ENCODE measurements around the gene NCK2. TPM values are rescaled to one million over a fixed set of nuclear protein-coding genes. Genes with fewer than 3 reads are reported as not detected.
A peak's percentile ranks its signal among the peaks of the same experiment; 100 is the strongest.

NCK2 gene
- total RNA-seq, 3 donors from 2014 or later: 52.2 to 66.4 (median 57.6) TPM

- Histone ChIP-seq H3K36me3 (ENCODE audit: low read depth) (no peaks in the 10 kb centered on the region), H3K4me3 (no peak overlapping the region), H3K9me3 (no peaks in the 10 kb centered on the region), H3K4me1 (ENCODE audit: low read depth) (no peaks in the 10 kb centered on the region)
- no peak for ATAC-seq
- DNase-seq: no peak
- no peak for TF ChIP-seq CTCF (IDR thresholded peaks at IDR 0.05)
- intact Hi-C loops (cut with DNase I, micrococcal nuclease): no loop called here
These were observed 8.6 kb upstream of the NCK2 start for GRCh38 chr2:105736145-105736544.

GRCh38 chr2:105737980-105738657 is 6.6 kb upstream of the NCK2 start:
- no peaks in the 10 kb centered on the region for H3K4me1 ChIP-seq (ENCODE audit: low read depth)
- H3K36me3 ChIP-seq (ENCODE audit: low read depth): no peaks in the 10 kb centered on the region
- intact Hi-C loops (cut with DNase I, micrococcal nuclease): no loop called here
- no peak for DNase-seq
- peak; percentile 63 for ATAC-seq
- H3K4me3 ChIP-seq: no peak overlapping the region
- no peaks in the 10 kb centered on the region for H3K9me3 ChIP-seq
- TF ChIP-seq CTCF (IDR thresholded peaks at IDR 0.05): no peak

- intact Hi-C loops (cut with DNase I, micrococcal nuclease): no loop called here
- no peaks in the 10 kb centered on the region for H3K36me3 ChIP-seq (ENCODE audit: low read depth)
- DNase-seq (no peak), ATAC-seq (peak; percentile 54)
- H3K4me3 ChIP-seq: no peak overlapping the region
- TF ChIP-seq CTCF (IDR thresholded peaks at IDR 0.05): no peak
- no peaks in the 10 kb centered on the region for H3K9me3 ChIP-seq
- H3K4me1 ChIP-seq (ENCODE audit: low read depth): peaks cover under 1% of the 10 kb centered on the region
These were observed 6.0 kb upstream of the NCK2 start for GRCh38 chr2:105738658-105739241.

- Histone ChIP-seq H3K36me3 (ENCODE audit: low read depth) (no peaks in the 10 kb centered on the region), H3K9me3 (no peaks in the 10 kb centered on the region), H3K4me1 (ENCODE audit: low read depth) (peaks cover 4% of the 10 kb centered on the region), H3K4me3 (no peak overlapping the region)
- ATAC-seq (no peak), DNase-seq (no peak)
- TF ChIP-seq CTCF (IDR thresholded peaks at IDR 0.05): no peak
- intact Hi-C loops (cut with DNase I, micrococcal nuclease): no loop called here
These were observed 5.3 kb upstream of the NCK2 start for GRCh38 chr2:105739426-105739825.

- H3K36me3 ChIP-seq (ENCODE audit: low read depth): no peaks in the 10 kb centered on the region
- no peak for DNase-seq
- ATAC-seq: no peak
These were observed 4.7 kb upstream of the NCK2 start for GRCh38 chr2:105739944-105740530.

More at GRCh38 chr2:105739944-105740530, 4.7 kb upstream of the NCK2 start:
- H3K9me3 ChIP-seq: no peaks in the 10 kb centered on the region
- intact Hi-C loops (cut with DNase I, micrococcal nuclease): no loop called here
- peaks cover 4% of the 10 kb centered on the region for H3K4me1 ChIP-seq (ENCODE audit: low read depth)
- no peak overlapping the region for H3K4me3 ChIP-seq
- no peak for TF ChIP-seq CTCF (IDR thresholded peaks at IDR 0.05)
